Breast epithelium (tissue), 4 donors: ENCODE measurements around the gene CXCL9. TPM values are rescaled to one million over a fixed set of nuclear protein-coding genes. Genes with fewer than 3 reads are reported as not detected.

Source experiments
- DNase-seq, 2 donors: peaks; one replicate each; pipeline ENCODE4 v3.0.0-alpha.2; 2019; ENCODE audit warnings: low spot score in 2 of 2
- H3K27ac ChIP-seq, 2 donors: fragments of 200-600 bp; sonication (generic) in 1 of 2; one replicate each; pipeline ENCODE4 v1.5.1; 2016 to 2019; ENCODE audit warnings: mild to moderate bottlenecking in 1 of 2
- H3K27me3 ChIP-seq, 2 donors: fragments of 200-600 bp; sonication (generic) in 1 of 2; one replicate each; pipeline versions ENCODE4 v1.5.1 to v1.6.0; 2017 to 2019; ENCODE audit warnings: control low read depth in 1 of 2, mild to moderate bottlenecking in 1 of 2
- H3K36me3 ChIP-seq: fragments of 200-600 bp; one replicate; pipeline ENCODE4 v1.5.1; 2019
- H3K4me1 ChIP-seq, 2 donors: fragments of 200-600 bp; sonication (generic); one replicate each; pipeline ENCODE4 v1.5.1; 2016 to 2019; ENCODE audit warnings: control low read depth in 1 of 2
- H3K4me3 ChIP-seq, 3 donors: fragments of 200-600 bp; sonication (generic); 1 replicate in 2 of 3; 2 replicates in 1 of 3; pipeline ENCODE4 v1.5.1; 2016 to 2019; ENCODE audit warnings: mild to moderate bottlenecking in 3 of 3, moderate library complexity in 2 of 3
- H3K9me3 ChIP-seq, 2 donors: fragments of 200-600 bp; sonication (generic) in 1 of 2; one replicate each; pipeline ENCODE4 v1.5.1; 2016 to 2019; ENCODE audit warnings: control low read depth in 1 of 2
- POLR2A ChIP-seq: fragments of 450-650 bp; IDR thresholded peaks from one replicate; pipeline ENCODE4 v1.6.1; 2016; ENCODE audit warnings: antibody characterized with exemption, mild to moderate bottlenecking, moderate library complexity
- POLR2AphosphoS5 ChIP-seq, 3 donors: sonication (generic); formaldehyde crosslinking; IDR thresholded peaks; one replicate each; pipeline ENCODE4 v1.6.1; 2017; ENCODE audit warnings: antibody characterized with exemption in 3 of 3
- intact Hi-C: fragments of 100-400 bp; cut with DNase I; formaldehyde crosslinking; loops from one replicate; pipeline ENCODE4 v1.15.1; 2023; ENCODE audit warnings: low total_unique reads
- total RNA-seq, 3 donors: library from RNA; depleted of rRNA; stranded (reverse); fragments of >200 nt; gene quantifications; one replicate each; pipeline ENCODE4 v1.1.0, GENCODE V29; 2016
- TF ChIP-seq, protein P1 (sequence below), 3 donors: fragments of 450-650 bp; IDR thresholded peaks; one replicate each; pipeline ENCODE4 v1.5.1; 2016 to 2017; ENCODE audit warnings: antibody characterized with exemption in 3 of 3, mild to moderate bottlenecking in 3 of 3, moderate library complexity in 3 of 3

CXCL9 gene
- total RNA-seq, 3 donors from 2014 or later: 2.3 to 2.7 TPM; not detected in 1

DNA sequence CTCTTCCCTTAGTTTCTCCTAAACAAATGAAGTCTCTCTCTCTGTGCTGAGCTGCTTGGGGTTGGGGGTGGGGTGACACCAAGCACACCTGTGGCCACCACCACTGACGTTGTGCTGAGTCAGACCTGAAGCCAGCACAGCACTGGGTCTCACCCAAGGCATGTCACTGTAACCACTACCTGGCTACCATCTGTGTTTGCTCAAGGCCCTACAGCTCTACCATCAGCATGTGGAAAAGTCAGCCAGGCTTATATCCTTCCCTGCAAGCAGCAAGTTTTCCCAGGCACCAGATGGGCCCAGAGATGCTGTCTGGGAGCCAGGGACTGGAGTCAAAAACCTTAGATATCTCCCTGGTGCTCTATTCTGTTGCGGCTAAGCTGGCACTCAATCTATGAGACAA lies 9.1 kb upstream of the CXCL9 start:
- Histone ChIP-seq H3K27ac (no peak overlapping the region), H3K9me3 (no peaks in the 10 kb centered on the region), H3K4me3 (no peak overlapping the region), H3K27me3 (no peaks in the 10 kb centered on the region), H3K36me3 (no peaks in the 10 kb centered on the region), H3K4me1 (no peaks in the 10 kb centered on the region)
- TF ChIP-seq, protein P1, sequence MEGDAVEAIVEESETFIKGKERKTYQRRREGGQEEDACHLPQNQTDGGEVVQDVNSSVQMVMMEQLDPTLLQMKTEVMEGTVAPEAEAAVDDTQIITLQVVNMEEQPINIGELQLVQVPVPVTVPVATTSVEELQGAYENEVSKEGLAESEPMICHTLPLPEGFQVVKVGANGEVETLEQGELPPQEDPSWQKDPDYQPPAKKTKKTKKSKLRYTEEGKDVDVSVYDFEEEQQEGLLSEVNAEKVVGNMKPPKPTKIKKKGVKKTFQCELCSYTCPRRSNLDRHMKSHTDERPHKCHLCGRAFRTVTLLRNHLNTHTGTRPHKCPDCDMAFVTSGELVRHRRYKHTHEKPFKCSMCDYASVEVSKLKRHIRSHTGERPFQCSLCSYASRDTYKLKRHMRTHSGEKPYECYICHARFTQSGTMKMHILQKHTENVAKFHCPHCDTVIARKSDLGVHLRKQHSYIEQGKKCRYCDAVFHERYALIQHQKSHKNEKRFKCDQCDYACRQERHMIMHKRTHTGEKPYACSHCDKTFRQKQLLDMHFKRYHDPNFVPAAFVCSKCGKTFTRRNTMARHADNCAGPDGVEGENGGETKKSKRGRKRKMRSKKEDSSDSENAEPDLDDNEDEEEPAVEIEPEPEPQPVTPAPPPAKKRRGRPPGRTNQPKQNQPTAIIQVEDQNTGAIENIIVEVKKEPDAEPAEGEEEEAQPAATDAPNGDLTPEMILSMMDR (IDR thresholded peaks at IDR 0.05): no peak
- TF ChIP-seq POLR2A (no peak), POLR2AphosphoS5 (IDR thresholded peaks at IDR 0.05) (no peak)
- intact Hi-C loops: no loop called here
- no peak for DNase-seq

DNA sequence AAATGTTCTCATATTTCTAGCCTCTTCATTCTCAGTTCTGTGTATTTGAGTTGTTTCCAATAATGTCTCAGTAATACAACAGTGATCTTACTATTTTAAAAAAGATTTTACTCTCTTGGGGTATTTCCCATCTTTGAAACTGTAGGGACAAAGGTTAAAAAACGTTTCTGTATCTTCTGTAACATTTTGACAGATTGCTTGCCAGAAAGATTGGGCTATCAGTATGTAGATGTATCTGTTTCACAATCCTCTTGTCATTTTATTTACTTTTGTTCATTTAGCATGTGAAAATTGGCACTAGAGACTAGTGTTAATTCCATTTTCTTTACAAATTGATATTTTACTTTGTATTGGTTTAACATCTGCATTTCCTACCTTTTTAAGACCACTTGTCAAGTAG lies 6.2 kb upstream of the CXCL9 start:
- Histone ChIP-seq H3K27ac (no peak overlapping the region), H3K27me3 (no peaks in the 10 kb centered on the region), H3K9me3 (no peaks in the 10 kb centered on the region), H3K4me3 (no peak overlapping the region), H3K4me1 (no peaks in the 10 kb centered on the region), H3K36me3 (no peaks in the 10 kb centered on the region)
- intact Hi-C loops: no loop called here
- TF ChIP-seq POLR2A (no peak), POLR2AphosphoS5 (IDR thresholded peaks at IDR 0.05) (no peak)
- TF ChIP-seq, protein P1 (IDR thresholded peaks at IDR 0.05): no peak
- no peak for DNase-seq

DNA sequence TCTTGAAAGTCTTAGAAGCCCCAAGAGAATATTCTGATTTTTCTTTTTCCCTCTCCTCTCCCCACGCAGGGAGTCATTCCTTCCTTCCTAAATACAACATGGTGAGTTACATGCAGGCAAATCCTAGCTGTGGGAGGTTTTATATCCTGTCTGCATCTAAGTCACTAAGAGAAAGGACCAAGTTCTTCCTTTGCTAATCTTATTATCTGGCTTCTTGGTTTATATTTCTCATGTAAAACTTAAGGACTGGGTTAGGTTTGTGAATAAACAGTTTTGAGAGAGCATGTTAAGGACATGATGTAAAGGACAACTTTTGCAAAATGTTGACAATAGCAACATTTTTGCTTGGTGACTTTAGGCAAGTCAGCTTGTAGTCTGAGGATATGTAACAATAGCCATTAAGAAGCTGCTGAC lies 5.1 kb upstream of the CXCL9 start:
- no peaks in the 10 kb centered on the region for H3K9me3 ChIP-seq

DNA sequence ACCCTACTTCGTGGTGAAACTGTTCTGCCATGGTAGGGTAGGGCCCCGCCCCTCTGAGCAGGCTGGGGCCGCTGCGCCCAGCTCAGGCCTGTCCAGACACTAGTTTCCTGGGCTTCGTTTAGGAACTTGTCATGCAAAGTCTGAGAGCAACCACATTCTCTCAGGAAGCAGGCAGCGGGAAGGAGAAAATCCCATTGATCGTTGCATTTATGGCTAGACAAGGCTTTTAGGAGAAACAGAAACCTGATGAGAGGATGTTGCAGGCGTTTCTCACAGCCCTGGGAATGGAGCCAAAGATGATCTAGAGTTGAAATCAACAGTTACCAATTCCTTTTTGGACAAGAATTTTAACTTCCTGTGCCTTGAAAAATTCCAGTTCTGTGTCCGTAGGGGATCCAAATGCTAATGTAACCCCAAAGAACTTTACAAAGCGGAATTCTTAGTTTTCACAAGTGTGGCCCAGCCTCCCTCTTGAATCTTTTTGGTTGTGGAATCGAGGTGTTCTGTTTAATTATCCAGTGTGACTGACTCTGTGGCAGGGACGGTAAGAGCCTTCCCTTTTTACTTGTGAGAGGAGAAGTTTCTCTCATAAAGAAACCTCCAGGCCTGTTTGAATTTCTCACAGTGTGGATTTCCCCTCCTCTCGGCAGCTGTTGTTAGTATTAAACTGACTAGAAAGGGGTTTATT lies 4.5 kb upstream of the CXCL9 start:
- H3K9me3 ChIP-seq: no peaks in the 10 kb centered on the region

More for the DNA sequence above, 5.1 kb upstream of the CXCL9 start:
- TF ChIP-seq POLR2A (no peak), POLR2AphosphoS5 (IDR thresholded peaks at IDR 0.05) (no peak)
- TF ChIP-seq, protein P1 (IDR thresholded peaks at IDR 0.05): no peak
- peak overlapping the region in 1 of 3 donors; percentile 53 for H3K4me3 ChIP-seq
- H3K4me1 ChIP-seq: no peaks in the 10 kb centered on the region
- intact Hi-C loops: no loop called here
- no peaks in the 10 kb centered on the region for H3K27me3 ChIP-seq
- H3K36me3 ChIP-seq: no peaks in the 10 kb centered on the region
- H3K27ac ChIP-seq: peak overlapping the region; percentile 65 to 76
- no peak for DNase-seq

More for the DNA sequence above, 4.5 kb upstream of the CXCL9 start:
- Histone ChIP-seq H3K36me3 (no peaks in the 10 kb centered on the region), H3K27ac (peak overlapping the region; percentile 65 to 76), H3K4me3 (peak overlapping the region; percentile 20 to 53 (median 22)), H3K27me3 (no peaks in the 10 kb centered on the region), H3K4me1 (no peaks in the 10 kb centered on the region)
- TF ChIP-seq POLR2AphosphoS5 (IDR thresholded peaks at IDR 0.05) (no peak), POLR2A (no peak)
- TF ChIP-seq, protein P1 (IDR thresholded peaks at IDR 0.05): no peak
- intact Hi-C loops: no loop called here
- no peak for DNase-seq
